ENCODE measurements around the gene TAF1D. TPM values are rescaled to one million over a fixed set of nuclear protein-coding genes. Genes with fewer than 3 reads are reported as not detected.

TAF1D gene, protein sequence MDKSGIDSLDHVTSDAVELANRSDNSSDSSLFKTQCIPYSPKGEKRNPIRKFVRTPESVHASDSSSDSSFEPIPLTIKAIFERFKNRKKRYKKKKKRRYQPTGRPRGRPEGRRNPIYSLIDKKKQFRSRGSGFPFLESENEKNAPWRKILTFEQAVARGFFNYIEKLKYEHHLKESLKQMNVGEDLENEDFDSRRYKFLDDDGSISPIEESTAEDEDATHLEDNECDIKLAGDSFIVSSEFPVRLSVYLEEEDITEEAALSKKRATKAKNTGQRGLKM
- total RNA-seq = 67.9 and 135 TPM in 2 replicates

DNA sequence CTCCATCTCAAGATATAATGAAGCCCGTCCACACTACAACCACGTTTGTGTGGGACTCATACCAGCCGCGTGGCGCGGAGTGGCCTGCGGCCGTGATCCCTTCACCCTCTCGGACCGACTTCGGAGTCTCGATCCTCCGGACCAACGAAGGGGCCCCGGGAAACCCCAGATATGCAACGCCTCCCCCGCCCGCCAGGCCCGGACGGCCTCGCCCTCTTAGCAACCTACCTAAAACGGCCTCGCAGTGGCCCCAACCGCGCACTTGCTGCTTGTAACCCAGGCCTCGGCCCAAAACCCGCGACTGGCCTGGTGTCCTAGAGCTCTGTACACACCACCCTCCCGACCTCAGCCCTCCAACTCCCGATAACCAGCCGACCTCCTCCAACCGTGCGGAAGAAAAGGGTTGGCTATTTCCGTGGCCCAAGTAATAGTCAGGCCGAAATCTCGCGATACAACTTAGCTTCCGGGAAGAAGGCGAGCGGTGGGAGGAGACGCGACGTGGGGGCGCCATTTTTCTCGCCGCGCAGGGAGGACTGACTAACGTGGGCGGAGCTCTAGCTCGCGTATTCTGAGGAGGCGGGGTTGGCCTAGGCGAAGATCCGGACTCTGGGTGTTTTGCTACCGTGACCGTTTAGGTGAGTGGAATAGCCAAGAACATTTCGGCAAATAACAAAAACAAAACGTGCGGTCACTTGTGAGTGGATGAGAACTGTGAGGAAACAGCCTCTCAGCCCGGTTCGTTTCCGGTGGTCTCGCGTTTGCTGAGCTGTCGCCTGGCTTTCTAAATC, at the start of gene TAF1D, which contains the start of gene C11orf54:
TSS of gene TAF1D (minus strand) at position 402 of the 788 bp plus-strand sequence. CDS start 2,191 bp downstream, outside the sequence.
TSS of gene C11orf54 (plus strand) at position 579 of the 788 bp plus-strand sequence. CDS start 5,722 bp downstream, outside the sequence.

DNA sequence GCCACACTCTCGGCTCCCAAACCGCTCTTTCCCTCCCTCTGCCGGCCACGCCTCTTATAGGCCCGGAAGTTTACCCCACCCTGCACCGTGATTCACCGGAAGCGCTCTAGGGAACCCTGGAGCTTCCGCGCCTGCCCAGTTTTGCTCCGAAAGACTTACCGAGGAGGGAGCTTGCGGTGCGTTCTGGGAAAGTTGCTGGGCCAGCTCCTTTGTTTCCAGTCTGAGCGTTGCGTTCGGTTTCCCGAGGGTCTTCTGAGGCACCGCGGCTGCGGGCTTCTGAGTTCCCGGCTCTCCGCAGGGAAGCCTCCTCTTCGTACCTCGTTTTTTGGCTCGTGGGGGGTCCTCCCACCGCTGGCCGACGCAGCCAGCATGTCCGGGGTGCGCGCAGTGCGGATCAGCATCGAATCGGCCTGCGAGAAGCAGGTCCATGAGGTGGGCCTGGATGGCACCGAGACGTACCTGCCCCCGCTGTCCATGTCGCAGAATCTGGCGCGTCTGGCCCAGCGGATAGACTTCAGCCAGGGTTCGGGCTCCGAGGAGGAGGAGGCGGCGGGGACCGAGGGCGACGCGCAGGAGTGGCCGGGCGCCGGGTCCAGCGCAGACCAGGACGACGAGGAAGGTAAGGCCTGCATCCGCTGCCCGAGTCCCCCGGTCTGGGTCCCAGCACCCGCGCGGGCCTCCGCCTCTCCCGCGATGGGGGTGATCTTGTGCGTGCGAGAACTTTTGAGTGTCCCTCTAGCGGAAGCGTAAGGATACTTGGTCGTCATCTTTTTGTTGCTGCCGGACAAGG, 43.0 kb upstream of the TAF1D start, which contains the start of gene MED17:
TSS of gene MED17 (plus strand) at position 138 of the 790 bp plus-strand sequence. CDS start at position 370, 232 bp downstream.

Other genes starting within 250 kb of the TAF1D start
- gene SMCO4, start 198.1 kb downstream of the TAF1D start, total RNA-seq = 2.7 and 3.9 TPM in 2 replicates
- gene CEP295, start 79.8 kb downstream of the TAF1D start, total RNA-seq = 4.2 and 8.2 TPM in 2 replicates
- gene C11orf54, start 177 bp upstream of the TAF1D start, total RNA-seq = 9.8 and 11.2 TPM in 2 replicates
- 15.4 and 19.0 TPM in 2 replicates for gene MED17, start 42.8 kb upstream of the TAF1D start, total RNA-seq
- under 0.01 and 0.63 TPM in 2 replicates for gene VSTM5, start 109.1 kb upstream of the TAF1D start, total RNA-seq